Activated T-helper 17 cell treated with anti-CD3 and anti-CD28 coated beads, Interleukin-2, amount 50 U/mL, for 72 hours (primary cell): Measurements from ENCODE around the gene ZBED2. TPM values are rescaled to one million over a fixed set of nuclear protein-coding genes. Genes with fewer than 3 reads are reported as not detected.

Experiments
- ATAC-seq: fragments of 150-1000 bp; cut with Tn5 transposase; replicated peaks from 2 replicates; pipeline ENCODE4 v1.10.0; 2021; ENCODE audit warnings: mild to moderate bottlenecking, moderate library complexity
- H3K27ac Mint-ChIP-seq: one replicate; pipeline ENCODE4 v1.8.0; 2022; ENCODE audit warnings: mixed read lengths
- H3K27me3 Mint-ChIP-seq: one replicate; pipeline ENCODE4 v1.8.0; 2022; ENCODE audit warnings: mixed read lengths
- H3K36me3 Mint-ChIP-seq: one replicate; pipeline ENCODE4 v1.8.0; 2022; ENCODE audit warnings: low read depth, mild to moderate bottlenecking, mixed read lengths
- H3K4me1 Mint-ChIP-seq: one replicate; pipeline ENCODE4 v1.8.0; 2022; ENCODE audit warnings: mixed read lengths
- H3K4me3 Mint-ChIP-seq: one replicate; pipeline ENCODE4 v1.8.0; 2022; ENCODE audit warnings: mild to moderate bottlenecking, mixed read lengths
- H3K9me3 Mint-ChIP-seq: one replicate; pipeline ENCODE4 v1.8.0; 2022; ENCODE audit warnings: mixed read lengths
- total RNA-seq, 2 donors: library from RNA; stranded (reverse); gene quantifications; one replicate each; pipeline ENCODE4 v1.2.3, GENCODE V29; 2022

ZBED2 gene
- total RNA-seq, 2 donors from 2014 or later, result 429 to 664 TPM

GRCh38 chr3:111610612-111611054 is 15.5 kb upstream of the ZBED2 start:
- H3K27me3 Mint-ChIP-seq, result no peaks in the 10 kb centered on the region
- peaks cover 78% of the 10 kb centered on the region for H3K4me1 Mint-ChIP-seq
- peaks cover 6% of the 10 kb centered on the region for H3K9me3 Mint-ChIP-seq
- peaks cover 93% of the 10 kb centered on the region for H3K36me3 Mint-ChIP-seq
- peak overlapping the region; percentile 99 for H3K27ac Mint-ChIP-seq
- peak overlapping the region; percentile 88 for H3K4me3 Mint-ChIP-seq
- peak; percentile 52 for ATAC-seq

- no peaks in the 10 kb centered on the region for H3K27me3 Mint-ChIP-seq
- H3K36me3 Mint-ChIP-seq, result peaks cover 93% of the 10 kb centered on the region
- peaks cover 5% of the 10 kb centered on the region for H3K9me3 Mint-ChIP-seq
- peak; percentile 54 for ATAC-seq
- H3K27ac Mint-ChIP-seq, result peak overlapping the region; percentile 99
- H3K4me1 Mint-ChIP-seq, result peaks cover 78% of the 10 kb centered on the region
- H3K4me3 Mint-ChIP-seq, result peak overlapping the region; percentile 88
Measured at GRCh38 chr3:111610189-111610588, 15.0 kb upstream of the ZBED2 start.

- H3K27me3 Mint-ChIP-seq, result no peaks in the 10 kb centered on the region
- H3K4me3 Mint-ChIP-seq, result peak overlapping the region; percentile 88
- ATAC-seq, result no peak
- H3K27ac Mint-ChIP-seq, result peak overlapping the region; percentile 99
- peaks cover 93% of the 10 kb centered on the region for H3K36me3 Mint-ChIP-seq
- no peaks in the 10 kb centered on the region for H3K9me3 Mint-ChIP-seq
- peaks cover 77% of the 10 kb centered on the region for H3K4me1 Mint-ChIP-seq
Measured at GRCh38 chr3:111609700-111610099, 14.6 kb upstream of the ZBED2 start.

- Mint-ChIP-seq H3K9me3 (no peaks in the 10 kb centered on the region), H3K36me3 (peaks cover 96% of the 10 kb centered on the region), H3K4me3 (peak overlapping the region; percentile 88), H3K4me1 (peaks cover 77% of the 10 kb centered on the region), H3K27ac (peak overlapping the region; percentile 99), H3K27me3 (no peaks in the 10 kb centered on the region)
- ATAC-seq, result peak; percentile 36
Measured at GRCh38 chr3:111608383-111608782, 13.2 kb upstream of the ZBED2 start.

DNA sequence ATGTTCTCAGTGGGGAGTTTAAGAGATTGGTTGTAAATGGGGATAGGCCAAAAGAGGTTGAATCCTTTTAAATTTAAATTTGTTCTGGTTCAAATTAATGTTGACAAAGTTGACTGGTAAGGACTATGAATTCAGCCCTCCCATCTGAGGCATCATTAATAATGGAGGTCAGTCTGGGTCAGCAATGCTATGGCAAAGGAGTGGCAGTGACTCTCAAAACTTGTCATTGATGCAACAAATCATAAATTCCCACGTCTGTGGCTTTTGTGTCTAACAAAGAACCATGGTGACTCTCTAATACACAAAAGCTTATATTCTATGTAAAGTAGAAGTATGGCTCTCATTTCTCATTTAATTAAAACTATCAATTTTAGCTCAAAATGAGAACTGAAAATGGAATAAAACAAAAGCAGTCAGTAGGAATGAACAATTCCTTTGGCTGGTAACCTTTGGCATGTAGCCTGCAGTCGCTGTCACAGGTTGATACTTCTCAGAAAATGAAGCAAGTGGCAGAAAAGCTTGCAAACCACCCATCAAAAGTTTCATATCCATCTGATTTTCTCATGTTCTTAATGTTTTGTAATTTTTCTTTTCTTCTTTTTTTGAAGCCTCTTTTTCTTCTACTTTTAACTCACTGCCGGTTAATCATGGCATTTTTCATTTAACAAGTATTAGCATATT is 12.2 kb upstream of the ZBED2 start:
- H3K36me3 Mint-ChIP-seq, result peaks cover 96% of the 10 kb centered on the region
- H3K4me1 Mint-ChIP-seq, result peaks cover 75% of the 10 kb centered on the region
- no peaks in the 10 kb centered on the region for H3K27me3 Mint-ChIP-seq
- peak overlapping the region; percentile 88 for H3K4me3 Mint-ChIP-seq
- ATAC-seq, result no peak
- no peaks in the 10 kb centered on the region for H3K9me3 Mint-ChIP-seq
- peak overlapping the region; percentile 99 for H3K27ac Mint-ChIP-seq

DNA sequence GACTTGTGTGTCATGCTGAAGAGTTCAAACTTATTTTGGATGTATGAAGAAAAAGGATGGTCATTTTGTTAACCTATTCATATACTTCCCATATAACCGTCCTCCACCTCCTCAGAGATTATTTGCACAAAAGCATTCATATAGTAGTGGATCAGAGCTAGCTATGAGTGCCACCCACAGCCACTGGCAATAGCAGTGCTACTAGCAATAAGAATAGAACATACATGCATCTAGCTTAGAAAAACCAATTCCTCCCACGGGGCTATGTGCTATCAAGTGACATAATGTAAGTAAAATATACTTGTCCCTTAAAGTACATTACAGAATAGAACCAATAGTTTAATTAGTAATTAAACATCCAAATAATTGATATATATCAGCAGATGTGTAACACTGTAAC is 10.3 kb upstream of the ZBED2 start:
- Mint-ChIP-seq H3K4me3 (peak overlapping the region; percentile 88), H3K9me3 (no peaks in the 10 kb centered on the region), H3K27me3 (no peaks in the 10 kb centered on the region), H3K27ac (peak overlapping the region; percentile 99), H3K4me1 (peaks cover 68% of the 10 kb centered on the region), H3K36me3 (peaks cover 91% of the 10 kb centered on the region)
- peak; percentile 24 for ATAC-seq

- peak; percentile 66 for ATAC-seq
- Mint-ChIP-seq H3K36me3 (peaks cover 91% of the 10 kb centered on the region), H3K27ac (peak overlapping the region; percentile 99), H3K9me3 (no peaks in the 10 kb centered on the region), H3K4me1 (peaks cover 68% of the 10 kb centered on the region), H3K27me3 (no peaks in the 10 kb centered on the region), H3K4me3 (peak overlapping the region; percentile 88)
Measured at GRCh38 chr3:111605018-111605417, 9.9 kb upstream of the ZBED2 start.

- Mint-ChIP-seq H3K4me3 (peak overlapping the region; percentile 88), H3K36me3 (peaks cover 92% of the 10 kb centered on the region), H3K27me3 (no peaks in the 10 kb centered on the region), H3K4me1 (peaks cover 71% of the 10 kb centered on the region), H3K9me3 (no peaks in the 10 kb centered on the region), H3K27ac (peak overlapping the region; percentile 99)
- ATAC-seq, result peak; percentile 68
Measured at GRCh38 chr3:111604119-111604518, 9.0 kb upstream of the ZBED2 start.

DNA sequence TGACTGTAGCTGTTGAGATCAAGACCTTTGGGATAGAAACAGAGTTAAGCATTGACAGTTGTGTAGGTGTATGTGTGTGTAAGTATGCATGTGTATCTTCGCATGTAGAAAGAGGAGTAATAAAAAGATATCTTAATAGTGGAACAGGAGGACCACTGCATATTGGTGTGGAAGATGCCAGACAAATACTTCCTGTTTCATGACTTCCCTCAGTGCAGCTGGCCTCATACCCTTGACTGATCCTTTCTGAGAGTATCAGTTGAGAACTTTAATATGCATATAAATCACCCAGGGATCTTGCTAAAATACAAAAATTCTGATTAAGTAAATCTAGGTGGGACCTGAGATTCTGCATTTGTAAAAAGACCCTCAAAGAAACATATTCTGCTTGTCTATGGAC is 8.5 kb upstream of the ZBED2 start:
- Mint-ChIP-seq H3K4me3 (peak overlapping the region; percentile 88), H3K27ac (peak overlapping the region; percentile 99), H3K9me3 (no peaks in the 10 kb centered on the region), H3K4me1 (peaks cover 67% of the 10 kb centered on the region), H3K36me3 (peaks cover 88% of the 10 kb centered on the region), H3K27me3 (no peaks in the 10 kb centered on the region)
- ATAC-seq, result no peak

- peaks cover 64% of the 10 kb centered on the region for H3K4me1 Mint-ChIP-seq
- peak overlapping the region; percentile 99 for H3K27ac Mint-ChIP-seq
- no peaks in the 10 kb centered on the region for H3K9me3 Mint-ChIP-seq
- H3K4me3 Mint-ChIP-seq, result peak overlapping the region; percentile 88
- peaks cover 85% of the 10 kb centered on the region for H3K36me3 Mint-ChIP-seq
- no peaks in the 10 kb centered on the region for H3K27me3 Mint-ChIP-seq
- no peak for ATAC-seq
Measured at GRCh38 chr3:111601810-111602209, 6.7 kb upstream of the ZBED2 start.

DNA sequence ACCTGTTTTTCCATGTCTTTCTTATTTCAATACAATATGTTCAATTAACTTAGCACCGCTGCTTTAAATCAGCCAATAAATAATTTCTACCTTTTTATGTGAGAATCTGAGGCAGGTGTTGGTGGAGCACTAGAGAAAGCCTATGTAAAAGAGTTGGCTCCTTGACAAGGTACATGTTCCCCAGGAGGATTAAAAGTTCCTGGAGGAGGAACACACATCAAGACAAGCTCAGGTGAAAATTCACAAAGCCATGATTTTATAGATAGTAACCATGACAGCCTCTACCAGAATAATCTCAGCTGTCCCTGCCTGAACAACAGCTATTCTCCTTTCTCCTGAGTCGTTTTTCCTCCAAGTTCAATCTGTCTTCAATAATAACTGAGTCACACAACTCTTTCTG is 3.4 kb upstream of the ZBED2 start:
- peak overlapping the region; percentile 96 for H3K27ac Mint-ChIP-seq
- no peak for ATAC-seq
- H3K27me3 Mint-ChIP-seq, result no peaks in the 10 kb centered on the region
- peaks cover 4% of the 10 kb centered on the region for H3K9me3 Mint-ChIP-seq
- peaks cover 41% of the 10 kb centered on the region for H3K4me1 Mint-ChIP-seq
- H3K4me3 Mint-ChIP-seq, result peak overlapping the region; percentile 98
- peaks cover 85% of the 10 kb centered on the region for H3K36me3 Mint-ChIP-seq

- no peaks in the 10 kb centered on the region for H3K27me3 Mint-ChIP-seq
- ATAC-seq, result no peak
- H3K9me3 Mint-ChIP-seq, result peaks cover 4% of the 10 kb centered on the region
- H3K27ac Mint-ChIP-seq, result peak overlapping the region; percentile 96
- H3K4me1 Mint-ChIP-seq, result peaks cover 37% of the 10 kb centered on the region
- peaks cover 85% of the 10 kb centered on the region for H3K36me3 Mint-ChIP-seq
- H3K4me3 Mint-ChIP-seq, result peak overlapping the region; percentile 98
Measured at GRCh38 chr3:111598139-111598538, 3.0 kb upstream of the ZBED2 start.

DNA sequence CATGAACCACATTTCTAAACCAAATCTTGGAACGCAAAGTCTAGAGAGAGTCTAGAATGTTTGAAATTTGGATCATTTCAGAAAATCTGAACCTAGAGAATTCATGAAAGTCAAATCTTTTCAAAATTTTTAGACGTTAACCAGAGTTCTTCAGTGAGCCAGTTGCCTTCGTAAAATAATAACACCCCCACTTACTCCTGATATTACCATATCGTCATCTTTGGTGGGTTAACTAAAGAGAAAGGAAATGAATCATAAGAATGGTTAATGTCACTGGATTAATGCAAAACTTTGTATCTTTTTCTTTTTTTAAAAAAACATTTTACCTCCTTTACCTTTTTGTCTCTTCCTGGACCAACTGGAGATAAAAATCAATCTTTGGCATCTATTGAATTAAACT is 1.2 kb upstream of the ZBED2 start:
- Mint-ChIP-seq H3K27ac (peak overlapping the region; percentile 96), H3K27me3 (no peaks in the 10 kb centered on the region), H3K4me3 (peak overlapping the region; percentile 98), H3K9me3 (peaks cover 4% of the 10 kb centered on the region), H3K4me1 (peaks cover 25% of the 10 kb centered on the region), H3K36me3 (peaks cover 88% of the 10 kb centered on the region)
- peak; percentile 51 for ATAC-seq

DNA sequence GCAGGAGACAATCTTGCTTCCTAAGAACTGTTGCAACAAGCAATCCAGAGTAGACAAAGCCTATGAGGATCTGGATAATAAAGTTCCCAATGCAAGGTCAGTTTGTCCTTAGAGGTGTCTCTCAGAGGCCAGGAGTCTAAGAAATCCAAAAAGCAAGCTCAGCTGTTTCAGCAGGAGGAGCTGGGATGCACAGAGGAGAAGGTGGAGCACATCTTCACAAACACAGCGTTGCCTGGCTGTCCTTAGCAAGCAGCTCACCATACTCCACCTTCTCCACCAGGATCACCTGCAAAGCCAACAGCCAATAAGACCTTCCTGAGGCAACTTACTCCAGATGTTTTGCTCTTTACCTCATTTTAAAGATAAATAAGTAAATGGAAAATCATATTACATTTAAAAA is 365 bp downstream of the ZBED2 start:
- peak; percentile 37 for ATAC-seq
- peaks cover 24% of the 10 kb centered on the region for H3K4me1 Mint-ChIP-seq
- peaks cover 4% of the 10 kb centered on the region for H3K9me3 Mint-ChIP-seq

GRCh38 chr3:111594205-111594604 is 941 bp downstream of the ZBED2 start:
- Mint-ChIP-seq H3K4me1 (peaks cover 27% of the 10 kb centered on the region), H3K9me3 (peaks cover 4% of the 10 kb centered on the region), H3K36me3 (peaks cover 92% of the 10 kb centered on the region), H3K27me3 (no peaks in the 10 kb centered on the region), H3K27ac (peak overlapping the region; percentile 96), H3K4me3 (peak overlapping the region; percentile 98)
- ATAC-seq, result peak; percentile 45

More for the DNA sequence above, 365 bp downstream of the ZBED2 start:
- H3K27ac Mint-ChIP-seq, result peak overlapping the region; percentile 96
- H3K4me3 Mint-ChIP-seq, result peak overlapping the region; percentile 98
- peaks cover 92% of the 10 kb centered on the region for H3K36me3 Mint-ChIP-seq
- no peaks in the 10 kb centered on the region for H3K27me3 Mint-ChIP-seq
